HL-60 (cell line): ENCODE measurements around the gene KCNQ1OT1.

Experiments used
- TF ChIP-seq, protein P1 (sequence below): IDR thresholded peaks from 2 replicates; pipeline ENCODE4 v1.6.1; 2012; ENCODE audit warnings: low read depth; ENCODE audit not compliant: insufficient replicate concordance
- TF ChIP-seq, protein P2 (sequence below): IDR thresholded peaks from one replicate; pipeline ENCODE4 v1.5.1; 2011; ENCODE audit warnings: low read length, control low read depth, inconsistent platforms; ENCODE audit not compliant: insufficient read depth

DNA sequence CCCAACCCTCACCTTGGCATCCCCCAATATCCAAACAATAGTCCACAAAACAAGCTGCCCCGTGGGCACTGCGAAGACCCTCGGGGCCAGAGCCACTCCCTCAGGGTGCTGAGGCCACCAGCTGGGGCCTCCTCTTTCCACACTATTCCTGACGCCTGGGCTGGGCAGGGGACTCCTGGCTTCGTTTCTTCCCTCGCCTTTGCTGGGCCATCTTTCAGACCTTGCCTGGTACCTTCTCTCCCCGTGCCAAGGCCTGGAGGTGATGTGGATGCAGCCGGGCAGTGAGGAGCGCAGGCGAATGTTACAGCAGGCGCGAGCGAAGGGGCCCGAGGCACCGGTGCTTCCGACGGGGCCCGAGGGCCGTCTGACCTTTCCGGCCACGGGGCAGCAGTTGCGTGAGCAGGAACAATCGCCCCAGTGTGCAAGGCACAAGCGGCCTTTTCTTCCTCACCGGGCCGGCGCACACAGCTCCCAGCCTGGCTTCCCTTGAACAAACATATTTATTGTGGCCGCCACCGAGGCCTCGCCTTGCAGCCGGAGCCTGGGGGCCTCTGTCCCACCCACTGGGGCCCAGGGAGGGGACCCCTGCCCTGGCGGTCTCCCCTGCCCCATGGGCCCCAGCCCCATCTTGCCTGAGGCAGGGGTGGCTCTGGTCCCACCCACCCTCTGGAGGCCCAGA lies 32.6 kb upstream of the KCNQ1OT1 start:
- TF ChIP-seq, protein P1, sequence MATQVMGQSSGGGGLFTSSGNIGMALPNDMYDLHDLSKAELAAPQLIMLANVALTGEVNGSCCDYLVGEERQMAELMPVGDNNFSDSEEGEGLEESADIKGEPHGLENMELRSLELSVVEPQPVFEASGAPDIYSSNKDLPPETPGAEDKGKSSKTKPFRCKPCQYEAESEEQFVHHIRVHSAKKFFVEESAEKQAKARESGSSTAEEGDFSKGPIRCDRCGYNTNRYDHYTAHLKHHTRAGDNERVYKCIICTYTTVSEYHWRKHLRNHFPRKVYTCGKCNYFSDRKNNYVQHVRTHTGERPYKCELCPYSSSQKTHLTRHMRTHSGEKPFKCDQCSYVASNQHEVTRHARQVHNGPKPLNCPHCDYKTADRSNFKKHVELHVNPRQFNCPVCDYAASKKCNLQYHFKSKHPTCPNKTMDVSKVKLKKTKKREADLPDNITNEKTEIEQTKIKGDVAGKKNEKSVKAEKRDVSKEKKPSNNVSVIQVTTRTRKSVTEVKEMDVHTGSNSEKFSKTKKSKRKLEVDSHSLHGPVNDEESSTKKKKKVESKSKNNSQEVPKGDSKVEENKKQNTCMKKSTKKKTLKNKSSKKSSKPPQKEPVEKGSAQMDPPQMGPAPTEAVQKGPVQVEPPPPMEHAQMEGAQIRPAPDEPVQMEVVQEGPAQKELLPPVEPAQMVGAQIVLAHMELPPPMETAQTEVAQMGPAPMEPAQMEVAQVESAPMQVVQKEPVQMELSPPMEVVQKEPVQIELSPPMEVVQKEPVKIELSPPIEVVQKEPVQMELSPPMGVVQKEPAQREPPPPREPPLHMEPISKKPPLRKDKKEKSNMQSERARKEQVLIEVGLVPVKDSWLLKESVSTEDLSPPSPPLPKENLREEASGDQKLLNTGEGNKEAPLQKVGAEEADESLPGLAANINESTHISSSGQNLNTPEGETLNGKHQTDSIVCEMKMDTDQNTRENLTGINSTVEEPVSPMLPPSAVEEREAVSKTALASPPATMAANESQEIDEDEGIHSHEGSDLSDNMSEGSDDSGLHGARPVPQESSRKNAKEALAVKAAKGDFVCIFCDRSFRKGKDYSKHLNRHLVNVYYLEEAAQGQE = no peak
- TF ChIP-seq, protein P2, sequence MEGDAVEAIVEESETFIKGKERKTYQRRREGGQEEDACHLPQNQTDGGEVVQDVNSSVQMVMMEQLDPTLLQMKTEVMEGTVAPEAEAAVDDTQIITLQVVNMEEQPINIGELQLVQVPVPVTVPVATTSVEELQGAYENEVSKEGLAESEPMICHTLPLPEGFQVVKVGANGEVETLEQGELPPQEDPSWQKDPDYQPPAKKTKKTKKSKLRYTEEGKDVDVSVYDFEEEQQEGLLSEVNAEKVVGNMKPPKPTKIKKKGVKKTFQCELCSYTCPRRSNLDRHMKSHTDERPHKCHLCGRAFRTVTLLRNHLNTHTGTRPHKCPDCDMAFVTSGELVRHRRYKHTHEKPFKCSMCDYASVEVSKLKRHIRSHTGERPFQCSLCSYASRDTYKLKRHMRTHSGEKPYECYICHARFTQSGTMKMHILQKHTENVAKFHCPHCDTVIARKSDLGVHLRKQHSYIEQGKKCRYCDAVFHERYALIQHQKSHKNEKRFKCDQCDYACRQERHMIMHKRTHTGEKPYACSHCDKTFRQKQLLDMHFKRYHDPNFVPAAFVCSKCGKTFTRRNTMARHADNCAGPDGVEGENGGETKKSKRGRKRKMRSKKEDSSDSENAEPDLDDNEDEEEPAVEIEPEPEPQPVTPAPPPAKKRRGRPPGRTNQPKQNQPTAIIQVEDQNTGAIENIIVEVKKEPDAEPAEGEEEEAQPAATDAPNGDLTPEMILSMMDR = no peak
